ENCODE results near the gene ZNF57. TPM values are rescaled to one million over a fixed set of nuclear protein-coding genes. Genes with fewer than 3 reads are reported as not detected.

ZNF57 gene
- total and polyA plus RNA-seq, 2 experiments from 2014 or later: 6.4 to 10.8 TPM

- TF ChIP-seq ZNF462 (CRISPR knock-in tag; IDR thresholded peaks at IDR 0.05) (no peak), EZH2phosphoT487 (IDR thresholded peaks at IDR 0.05; ENCODE audit: unreplicated experiment) (no peak), POLR2AphosphoS5 (IDR thresholded peaks at IDR 0.05; ENCODE audit: low read depth) (no peak), ZNF114 (CRISPR knock-in tag; IDR thresholded peaks at IDR 0.05) (no peak), ZNF331 (CRISPR knock-in tag; IDR thresholded peaks at IDR 0.05; ENCODE audit: low read depth) (no peak), CREB1 (CRISPR knock-in tag; IDR thresholded peaks at IDR 0.05; ENCODE audit: low read depth) (no peak), NANOG (IDR thresholded peaks at IDR 0.05; ENCODE audit: borderline replicate concordance) (no peak)
Observed at GRCh38 chr19:2905918-2906519, 5.3 kb downstream of the ZNF57 start (continued).

- no peak overlapping the region for H3K4me3 ChIP-seq
- no peak for DNase-seq (ENCODE audit: low spot score)
- H3K9me3 Mint-ChIP-seq: peaks cover 68% of the 10 kb centered on the region
- no peak for TF ChIP-seq REST (IDR thresholded peaks at IDR 0.05; ENCODE audit: unreplicated experiment)
- no peak for TF ChIP-seq EZH2 (IDR thresholded peaks at IDR 0.05; ENCODE audit: low read depth, unreplicated experiment)
- no peak for TF ChIP-seq CREB1 (CRISPR knock-in tag; IDR thresholded peaks at IDR 0.05; ENCODE audit: low read depth)
Observed at GRCh38 chr19:2906631-2907195, 6.0 kb downstream of the ZNF57 start.

More at GRCh38 chr19:2906631-2907195, 6.0 kb downstream of the ZNF57 start:
- ATAC-seq: no peak
- H3K4me2 ChIP-seq: no peak overlapping the region
- H3K36me3 ChIP-seq (ENCODE audit: insufficient read depth): no peaks in the 10 kb centered on the region
- peaks cover 83% of the 10 kb centered on the region for H3K79me2 ChIP-seq (replicated peaks; ENCODE audit: insufficient read depth)
- H2AFZ ChIP-seq: no peak overlapping the region
- H3K27me3 Mint-ChIP-seq (ENCODE audit: insufficient read depth, low read depth, poor library complexity): peaks cover 7% of the 10 kb centered on the region
- H3K27ac Mint-ChIP-seq: no peak overlapping the region
- no peak overlapping the region for H3K4me3 Mint-ChIP-seq
- peaks cover 21% of the 10 kb centered on the region for H4K20me1 ChIP-seq (replicated peaks; ENCODE audit: insufficient read depth)
- H3K4me1 Mint-ChIP-seq: no peaks in the 10 kb centered on the region
- H3K36me3 Mint-ChIP-seq (ENCODE audit: low read depth): peaks cover 19% of the 10 kb centered on the region
- no peaks in the 10 kb centered on the region; the same call in 1 of the 2 replicates for H3K4me1 ChIP-seq (ENCODE audit: insufficient read depth)
- no peak overlapping the region for H3K27ac ChIP-seq (ENCODE audit: low read depth)
- no peaks in the 10 kb centered on the region for H3K27me3 ChIP-seq (ENCODE audit: insufficient read depth)
- no peaks in the 10 kb centered on the region for H3F3A ChIP-seq (replicated peaks; ENCODE audit: low read depth)
- H3K9me2 ChIP-seq (ENCODE audit: insufficient read depth): no peaks in the 10 kb centered on the region
